Left lung (tissue), 10 donors: ENCODE measurements around the gene GSTA3. TPM values are rescaled to one million over a fixed set of nuclear protein-coding genes. Genes with fewer than 3 reads are reported as not detected.
"Not testable (repeated sequence)": the region's sequence is repeated elsewhere in the genome, so short reads cannot be mapped to it uniquely, and the experiment has no call there.

Source experiments
- ATAC-seq: fragments of 200-7000 bp; cut with Tn5 transposase; one replicate; pipeline ENCODE4 v1.9.1; 2020; ENCODE audit warnings: moderate library complexity
- DNase-seq, 4 donors: peaks; one replicate each; pipeline ENCODE4 v3.0.0-alpha.2; 2013 to 2020
- H3K27ac ChIP-seq, 2 donors: fragments of 200-600 bp; sonication (generic) in 1 of 2; one replicate each; pipeline versions ENCODE4 v1.5.0 to v1.8.0; 2020 to 2021
- H3K27me3 ChIP-seq, 2 donors: fragments of 200-600 bp; sonication (generic) in 1 of 2; one replicate each; pipeline versions ENCODE4 v1.5.0 to v1.8.0; 2020 to 2021
- H3K36me3 ChIP-seq, 2 donors: fragments of 200-600 bp; sonication (generic) in 1 of 2; one replicate each; pipeline versions ENCODE4 v1.5.0 to v1.8.0; 2020 to 2021
- H3K4me1 ChIP-seq, 2 donors: fragments of 200-600 bp; one replicate each; pipeline ENCODE4 v1.8.0; 2021
- H3K4me3 ChIP-seq, 2 donors: fragments of 200-600 bp; sonication (generic) in 1 of 2; one replicate each; pipeline versions ENCODE4 v1.5.0 to v1.8.0; 2020 to 2021; ENCODE audit warnings: mild to moderate bottlenecking in 1 of 2
- H3K9me3 ChIP-seq, 2 donors: fragments of 200-600 bp; sonication (generic) in 1 of 2; one replicate each; pipeline versions ENCODE4 v1.5.0 to v1.8.0; 2020 to 2021
- intact Hi-C, 2 donors: fragments of 100-400 bp; cut with DNase I; formaldehyde crosslinking; loops; one replicate each; pipeline versions ENCODE4 v1.11.2 to v1.14.2; 2022
- polyA plus RNA-seq, 6 donors: library from polyadenylated mRNA; unstranded; fragments of 120-200 nt; gene quantifications; one replicate each; pipeline ENCODE4 v1.2.1, GENCODE V29; 2013; ENCODE audit not compliant: insufficient read length in 6 of 6
- total RNA-seq, 2 donors: library from RNA; stranded (reverse); fragmentation: NEBNext Ultra II Directional; extraction: Animal tissue kit (Norgen Biotek cat#: 25700); gene quantifications; one replicate each; pipeline ENCODE4 v1.2.1, GENCODE V29; 2021
- TF ChIP-seq, protein P1 (sequence below), 2 donors: fragments of 200-600 bp; sonication (generic) in 1 of 2; IDR thresholded peaks; one replicate each; pipeline versions ENCODE4 v1.5.0 to v1.8.0; 2021; ENCODE audit warnings: antibody characterized with exemption in 2 of 2
- donor health status: DM: no; HTN: yes; CAD: no.
- donor health status: DM: no; HTN: no; CAD: no.

The GSTA3 gene
- total and polyA plus RNA-seq, 8 donors, result 0.20 to 1.9 (median 1.0) TPM; not detected in 1

- Histone ChIP-seq H3K27ac (no peak overlapping the region), H3K4me1 (no peaks in the 10 kb centered on the region), H3K9me3 (no peaks in the 10 kb centered on the region), H3K4me3 (no peak overlapping the region), H3K36me3 (no peaks in the 10 kb centered on the region), H3K27me3 (no peaks in the 10 kb centered on the region)
- TF ChIP-seq, protein P1, sequence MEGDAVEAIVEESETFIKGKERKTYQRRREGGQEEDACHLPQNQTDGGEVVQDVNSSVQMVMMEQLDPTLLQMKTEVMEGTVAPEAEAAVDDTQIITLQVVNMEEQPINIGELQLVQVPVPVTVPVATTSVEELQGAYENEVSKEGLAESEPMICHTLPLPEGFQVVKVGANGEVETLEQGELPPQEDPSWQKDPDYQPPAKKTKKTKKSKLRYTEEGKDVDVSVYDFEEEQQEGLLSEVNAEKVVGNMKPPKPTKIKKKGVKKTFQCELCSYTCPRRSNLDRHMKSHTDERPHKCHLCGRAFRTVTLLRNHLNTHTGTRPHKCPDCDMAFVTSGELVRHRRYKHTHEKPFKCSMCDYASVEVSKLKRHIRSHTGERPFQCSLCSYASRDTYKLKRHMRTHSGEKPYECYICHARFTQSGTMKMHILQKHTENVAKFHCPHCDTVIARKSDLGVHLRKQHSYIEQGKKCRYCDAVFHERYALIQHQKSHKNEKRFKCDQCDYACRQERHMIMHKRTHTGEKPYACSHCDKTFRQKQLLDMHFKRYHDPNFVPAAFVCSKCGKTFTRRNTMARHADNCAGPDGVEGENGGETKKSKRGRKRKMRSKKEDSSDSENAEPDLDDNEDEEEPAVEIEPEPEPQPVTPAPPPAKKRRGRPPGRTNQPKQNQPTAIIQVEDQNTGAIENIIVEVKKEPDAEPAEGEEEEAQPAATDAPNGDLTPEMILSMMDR (IDR thresholded peaks at IDR 0.05), result no peak
- DNase-seq, result no peak
- no peak for ATAC-seq
- intact Hi-C loops, result no loop called here
Measured at GRCh38 chr6:52946306-52946705, 36.8 kb upstream of the GSTA3 start.

DNA sequence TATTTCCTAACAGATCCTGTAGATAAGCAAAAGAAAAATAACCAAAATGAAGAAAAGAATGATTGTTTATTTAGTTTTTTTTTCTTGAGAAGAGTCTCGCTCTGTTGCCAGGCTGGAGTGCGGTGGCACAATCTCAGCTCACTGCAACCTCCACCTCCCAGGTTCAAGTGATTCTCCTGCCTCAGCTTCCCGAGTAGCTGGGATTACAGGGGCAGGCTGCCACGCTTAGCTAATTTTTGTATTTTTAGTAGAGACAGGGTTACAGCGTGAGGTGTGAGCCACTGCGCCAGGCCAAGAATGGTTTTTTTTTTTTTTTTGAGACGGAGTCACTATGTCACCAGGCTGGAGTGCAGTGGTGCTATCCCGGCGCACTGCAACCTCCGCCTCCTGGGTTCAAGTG, 33.3 kb upstream of the GSTA3 start:
- H3K9me3 ChIP-seq, H3K27me3 ChIP-seq, DNase-seq, intact Hi-C loops, H3K27ac ChIP-seq, H3K36me3 ChIP-seq, H3K4me3 ChIP-seq, ATAC-seq, H3K4me1 ChIP-seq: not testable (repeated sequence)

- H3K36me3 ChIP-seq, result no peaks in the 10 kb centered on the region
- no peaks in the 10 kb centered on the region for H3K9me3 ChIP-seq
- TF ChIP-seq, protein P1 (IDR thresholded peaks at IDR 0.05), result no peak
- DNase-seq (no peak), ATAC-seq (no peak)
- H3K4me1 ChIP-seq, result no peaks in the 10 kb centered on the region
- H3K27ac ChIP-seq, result no peak overlapping the region
- intact Hi-C loops, result no loop called here
- H3K4me3 ChIP-seq, result no peak overlapping the region
- no peaks in the 10 kb centered on the region for H3K27me3 ChIP-seq
Measured at GRCh38 chr6:52942221-52942620, 32.7 kb upstream of the GSTA3 start.

DNA sequence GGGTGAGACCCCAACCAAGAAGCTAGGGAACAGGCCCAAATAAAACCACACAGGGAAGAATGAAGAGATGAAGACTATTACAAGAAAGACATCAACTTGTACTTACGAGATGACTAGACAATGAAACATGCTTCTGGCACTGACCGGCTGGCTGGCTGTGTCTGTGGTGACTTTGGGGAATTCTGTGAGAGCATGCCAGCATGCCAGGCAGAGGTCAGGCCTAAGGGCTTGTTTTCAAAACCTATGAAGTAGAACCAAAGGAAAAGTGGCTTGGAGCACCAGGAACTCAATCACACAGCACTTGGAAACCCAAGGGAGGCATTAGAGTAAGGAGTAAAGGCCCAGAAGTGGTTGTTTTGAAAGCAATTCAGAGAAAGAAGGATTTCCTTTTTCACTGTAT, 28.4 kb upstream of the GSTA3 start:
- Histone ChIP-seq H3K36me3 (no peaks in the 10 kb centered on the region), H3K27ac (no peak overlapping the region), H3K9me3 (no peaks in the 10 kb centered on the region), H3K27me3 (no peaks in the 10 kb centered on the region), H3K4me1 (no peaks in the 10 kb centered on the region), H3K4me3 (no peak overlapping the region)
- no peak for DNase-seq
- ATAC-seq, result peak; percentile 60
- intact Hi-C loops, result no loop called here
- TF ChIP-seq, protein P1 (IDR thresholded peaks at IDR 0.05), result no peak

DNA sequence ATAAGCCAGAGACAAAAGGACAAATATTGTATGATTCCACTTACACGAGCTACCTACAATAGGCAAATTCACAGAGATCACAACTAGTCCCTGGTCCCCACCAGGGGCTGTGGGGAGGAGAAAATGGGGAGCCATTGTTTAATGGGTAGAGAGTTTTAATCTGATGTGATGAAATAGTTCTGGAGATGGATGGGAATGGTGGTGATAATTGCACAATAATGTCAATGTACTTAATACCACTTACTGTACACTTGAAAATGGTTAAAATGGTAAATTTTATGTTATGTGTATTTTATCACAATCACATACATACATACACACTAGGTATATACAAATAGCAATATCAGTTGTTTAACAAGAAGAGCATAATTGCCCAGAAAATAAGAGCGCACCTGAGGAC, 24.3 kb upstream of the GSTA3 start:
- Histone ChIP-seq H3K36me3 (no peaks in the 10 kb centered on the region), H3K27me3 (no peaks in the 10 kb centered on the region), H3K27ac (no peak overlapping the region), H3K4me3 (no peak overlapping the region), H3K9me3 (no peaks in the 10 kb centered on the region), H3K4me1 (no peaks in the 10 kb centered on the region)
- ATAC-seq, result no peak
- intact Hi-C loops, result no loop called here
- DNase-seq, result no peak
- TF ChIP-seq, protein P1 (IDR thresholded peaks at IDR 0.05), result no peak

- Histone ChIP-seq H3K4me1 (no peaks in the 10 kb centered on the region), H3K36me3 (no peaks in the 10 kb centered on the region), H3K4me3 (no peak overlapping the region), H3K27me3 (no peaks in the 10 kb centered on the region), H3K9me3 (no peaks in the 10 kb centered on the region), H3K27ac (peak overlapping the region; percentile 36 to 38)
- TF ChIP-seq, protein P1 (IDR thresholded peaks at IDR 0.05), result no peak
- DNase-seq (peak in 1 of 4 donors; percentile 45), ATAC-seq (peak; percentile 82)
- intact Hi-C loops, result no loop called here
Measured at GRCh38 chr6:52931351-52931750, 21.9 kb upstream of the GSTA3 start.
